HuH-7 (cell line): ENCODE results near the gene METTL25.
A peak's percentile ranks its signal among the peaks of the same experiment; 100 is the strongest.

Experiments used
- DNase-seq: peaks from one replicate; pipeline ENCODE4 v3.0.0; 2011; ENCODE audit warnings: low spot score

METTL25 gene

DNA sequence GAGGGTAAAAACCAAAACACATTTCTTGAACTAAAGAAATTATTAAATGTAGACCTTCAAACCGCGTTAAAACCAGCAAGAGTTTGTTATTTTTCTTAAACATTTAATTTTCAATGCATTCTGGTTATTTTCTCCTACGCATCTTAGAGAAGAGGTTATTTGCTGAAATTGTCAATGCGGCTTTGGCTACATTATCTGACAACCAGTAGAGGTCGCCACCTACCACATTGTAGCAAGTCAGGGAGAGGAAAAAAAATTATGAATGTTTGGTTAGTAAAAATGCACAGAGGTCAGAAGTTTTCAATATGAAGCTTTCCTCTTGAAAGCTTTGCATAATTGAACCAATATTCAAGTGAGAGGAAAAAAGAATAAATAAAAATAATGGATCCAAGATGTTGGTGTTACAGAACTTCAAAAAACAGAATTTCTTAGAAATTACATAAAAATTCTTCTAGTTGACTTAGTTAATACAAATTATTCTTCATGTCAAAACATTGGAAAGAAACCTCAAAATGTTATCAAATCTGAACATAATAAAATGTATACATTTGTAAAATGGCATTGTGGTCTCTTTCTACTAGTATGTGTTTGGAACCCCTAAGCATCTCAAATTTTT lies 168.9 kb downstream of the METTL25 start:
- peak; percentile 14 for DNase-seq
